ENCODE data around the gene TRIM68.

TRIM68 gene

GRCh38 chr11:4559527-4560440, 48.2 kb downstream of the TRIM68 start:
- Histone ChIP-seq H3K4me1 (ENCODE audit: control insufficient read depth, insufficient read depth, low read length) (no peaks in the 10 kb centered on the region), H3K9me3 (ENCODE audit: control insufficient read depth, insufficient read depth, low read depth, low read length) (no peaks in the 10 kb centered on the region), H3K27ac (ENCODE audit: extremely low read depth, low read depth, low read length) (no peak overlapping the region), H3K36me3 (ENCODE audit: control insufficient read depth in 2 of 2, insufficient read depth in 1 of 2, low read length in 2 of 2) (no peaks in the 10 kb centered on the region), H3K4me3 (ENCODE audit: low read depth, low read length) (no peak overlapping the region)
- ChIA-PET CTCF (interaction anchor here (1.1 to 1.6 kb wide), 2 partner anchors 8 to 372 kb away, joined by 3 to 5 read pairs; no protein-coding TSS in a partner anchor), POLR2A (no interaction called here)
- TF ChIP-seq ZNF837 (tag by site-specific recombination; IDR thresholded peaks at IDR 0.05) (no peak), ZNF513 (tag by site-specific recombination; IDR thresholded peaks at IDR 0.05) (no peak), ZNF23 (tag by site-specific recombination; IDR thresholded peaks at IDR 0.05; ENCODE audit: borderline replicate concordance) (no peak), TCF7L2 (IDR thresholded peaks at IDR 0.05; ENCODE audit: borderline replicate concordance, low read depth, low read length) (no peak), ZBTB48 (tag by site-specific recombination; IDR thresholded peaks at IDR 0.05) (no peak), ATF2 (tag by site-specific recombination; IDR thresholded peaks at IDR 0.05; ENCODE audit: low read depth) (no peak), KLF10 (tag by site-specific recombination; IDR thresholded peaks at IDR 0.05) (no peak), ZNF157 (tag by site-specific recombination; IDR thresholded peaks at IDR 0.05) (no peak), ZNF398 (tag by site-specific recombination; IDR thresholded peaks at IDR 0.05) (no peak), ZNF488 (tag by site-specific recombination; IDR thresholded peaks at IDR 0.05) (no peak), YY1 (tag by site-specific recombination; IDR thresholded peaks at IDR 0.05) (no peak), ZNF776 (tag by site-specific recombination; IDR thresholded peaks at IDR 0.05; ENCODE audit: borderline replicate concordance) (no peak), ZNF248 (tag by site-specific recombination; IDR thresholded peaks at IDR 0.05) (no peak), ZNF239 (tag by site-specific recombination; IDR thresholded peaks at IDR 0.05) (no peak), ZNF510 (tag by site-specific recombination; IDR thresholded peaks at IDR 0.05; ENCODE audit: insufficient replicate concordance) (no peak), ZNF350 (tag by site-specific recombination; IDR thresholded peaks at IDR 0.05) (no peak), ZNF549 (tag by site-specific recombination; IDR thresholded peaks at IDR 0.05) (no peak), ZNF76 (tag by site-specific recombination; IDR thresholded peaks at IDR 0.05; ENCODE audit: borderline replicate concordance, low read depth) (no peak)
